Keratinocyte (primary cell): ENCODE measurements around the gene PRLR. TPM values are rescaled to one million over a fixed set of nuclear protein-coding genes. Genes with fewer than 3 reads are reported as not detected.

ENCODE experiments used
- DNase-seq: peaks from one replicate; pipeline ENCODE4 v3.0.0-alpha.2; 2011; ENCODE audit warnings: low read depth, missing footprints, low spot score
- FAIRE-seq: peaks from 2 replicates; lab custom pipeline; 2011; peaks lifted over from hg19 to GRCh38; lab: Jason Lieb, UNC
- H2AFZ ChIP-seq: 2 replicates; pipeline ENCODE4 v1.6.0; 2012; ENCODE audit warnings: low read length, control low read depth, inconsistent platforms; ENCODE audit not compliant: control insufficient read depth
- H3K27ac ChIP-seq: 2 replicates; pipeline ENCODE4 v1.5.1; 2011; ENCODE audit warnings: low read length; ENCODE audit not compliant: control insufficient read depth, insufficient read depth
- H3K27me3 ChIP-seq: 3 replicates; pipeline ENCODE4 v1.6.0; 2011; ENCODE audit warnings: low read length; ENCODE audit not compliant: control insufficient read depth, insufficient read depth; ENCODE audit errors: extremely low read depth
- H3K36me3 ChIP-seq, 2 experiments: 2 replicates in 1 of 2; 3 replicates in 1 of 2; pipeline ENCODE4 v1.5.1; 2011; ENCODE audit warnings: low read length in 2 of 2, mild to moderate bottlenecking in 1 of 2; ENCODE audit not compliant: control insufficient read depth in 2 of 2, insufficient read depth in 2 of 2; ENCODE audit errors: extremely low read depth in 1 of 2
- H3K4me1 ChIP-seq: 3 replicates; pipeline ENCODE4 v1.5.1; 2011; ENCODE audit warnings: low read length; ENCODE audit not compliant: control insufficient read depth, insufficient read depth; ENCODE audit errors: extremely low read depth
- H3K4me2 ChIP-seq: 3 replicates; pipeline ENCODE4 v1.6.0; 2011; ENCODE audit warnings: low read depth, low read length; ENCODE audit not compliant: control insufficient read depth, insufficient read depth; ENCODE audit errors: extremely low read depth
- H3K4me3 ChIP-seq, 3 experiments: fragments of 200-600 bp in 1 of 3; sonication (generic) in 1 of 3; 2 replicates in 2 of 3; 3 replicates in 1 of 3; pipeline ENCODE4 v1.5.1; 2011 to 2016; ENCODE audit warnings: low read length in 3 of 3, mild to moderate bottlenecking in 3 of 3, control low read depth in 2 of 3, inconsistent platforms in 1 of 3, low read depth in 1 of 3, mixed read lengths in 1 of 3, mixed run types in 1 of 3, moderate library complexity in 1 of 3; ENCODE audit not compliant: control insufficient read depth in 2 of 3, insufficient read depth in 2 of 3; ENCODE audit errors: extremely low read depth in 1 of 3
- H3K79me2 ChIP-seq: 2 replicates; pipeline ENCODE4 v1.6.0; 2012; ENCODE audit warnings: low read length; ENCODE audit not compliant: control insufficient read depth, insufficient read depth
- H3K9ac ChIP-seq: 3 replicates; pipeline ENCODE4 v1.6.0; 2011; ENCODE audit warnings: low read length; ENCODE audit not compliant: control insufficient read depth, insufficient read depth; ENCODE audit errors: extremely low read depth
- H3K9me1 ChIP-seq: 3 replicates; pipeline ENCODE4 v1.6.0; 2011; ENCODE audit warnings: low read length; ENCODE audit not compliant: control insufficient read depth, insufficient read depth; ENCODE audit errors: extremely low read depth
- H3K9me3 ChIP-seq: 2 replicates; pipeline ENCODE4 v1.5.1; 2012; ENCODE audit warnings: low read depth, low read length; ENCODE audit not compliant: control insufficient read depth
- H4K20me1 ChIP-seq: 3 replicates; pipeline ENCODE4 v1.6.0; 2011; ENCODE audit warnings: low read length; ENCODE audit not compliant: control insufficient read depth, insufficient read depth; ENCODE audit errors: extremely low read depth
- CTCF ChIP-seq, 3 experiments: IDR thresholded peaks in 1 of 3; conservative IDR thresholded peaks in 1 of 3; optimal IDR thresholded peaks in 1 of 3; 2 replicates in 2 of 3; 3 replicates in 1 of 3; pipeline versions ENCODE3 to v1.5.1; 2011; ENCODE audit warnings: low read length in 3 of 3, mild to moderate bottlenecking in 3 of 3, moderate library complexity in 2 of 3, control low read depth in 1 of 3, inconsistent platforms in 1 of 3; ENCODE audit not compliant: insufficient read depth in 2 of 3; ENCODE audit errors: extremely low read depth in 1 of 3
- EZH2 ChIP-seq: IDR thresholded peaks from one replicate; pipeline ENCODE4 v1.6.1; 2012; ENCODE audit warnings: inconsistent platforms, mild to moderate bottlenecking, low read length, moderate library complexity
- dilution Hi-C: fragments of 300-500 bp; cut with MboI; formaldehyde crosslinking; loops from one replicate; pipeline ENCODE4 v1.7.0; 2020; ENCODE audit warnings: low sequenced_read_pairs; ENCODE audit not compliant: extremely low pct_ligation_motif_present
- polyA plus RNA-seq, 5 experiments: library from polyadenylated mRNA; depleted of rRNA in 3 of 5; stranded (reverse) in 3 of 5; stranded (forward) in 1 of 5; unstranded in 1 of 5; fragments of >200 nt; gene quantifications; 1 replicate in 1 of 5; 2 replicates in 3 of 5; 3 replicates in 1 of 5; pipeline versions ENCODE4 v1.2.1 to v1.2.3, GENCODE V29; 2011 to 2012; ENCODE audit warnings: missing spikeins in 2 of 5, low read depth in 1 of 5, low replicate concordance in 1 of 5

The PRLR gene
- polyA plus RNA-seq, 1 donor (not counting 4 experiments of a cell fraction or from before 2014, with no cell fraction given): 0.04 TPM

GRCh38 chr5:35141739-35142138 lies 88.5 kb downstream of the PRLR start:
- no peak overlapping the region for H3K4me2 ChIP-seq
- H3K4me1 ChIP-seq: no peaks in the 10 kb centered on the region
- H2AFZ ChIP-seq: no peak overlapping the region
- H3K4me3 ChIP-seq: no peak overlapping the region
- H3K27ac ChIP-seq: no peak overlapping the region
- dilution Hi-C loops: no loop called here
- no peak for FAIRE-seq
- H3K79me2 ChIP-seq: no peaks in the 10 kb centered on the region
- H3K27me3 ChIP-seq: no peaks in the 10 kb centered on the region
- H3K9ac ChIP-seq: no peak overlapping the region
- TF ChIP-seq CTCF (optimal IDR thresholded peaks at IDR 0.05 in 1 of 3, IDR thresholded peaks at IDR 0.05 in 1 of 3, conservative IDR thresholded peaks at IDR 0.05 in 1 of 3; ENCODE audit: extremely low read depth in 1 of 3, insufficient read depth in 2 of 3, low read length in 3 of 3): no peak
- no peak for TF ChIP-seq EZH2
- no peak for DNase-seq
- H3K9me1 ChIP-seq: no peaks in the 10 kb centered on the region
- no peaks in the 10 kb centered on the region for H3K9me3 ChIP-seq
- no peaks in the 10 kb centered on the region for H3K36me3 ChIP-seq
- no peaks in the 10 kb centered on the region for H4K20me1 ChIP-seq

- no peak overlapping the region for H3K4me2 ChIP-seq
These were observed 92.1 kb downstream of the PRLR start for GRCh38 chr5:35138232-35138631.

More at GRCh38 chr5:35138232-35138631, 92.1 kb downstream of the PRLR start:
- no peak overlapping the region for H2AFZ ChIP-seq
- DNase-seq (no peak), FAIRE-seq (no peak)
- H3K9ac ChIP-seq: no peak overlapping the region
- H3K27ac ChIP-seq: no peak overlapping the region
- peaks cover 3% of the 10 kb centered on the region for H3K4me1 ChIP-seq
- H4K20me1 ChIP-seq: no peaks in the 10 kb centered on the region
- TF ChIP-seq CTCF (optimal IDR thresholded peaks at IDR 0.05 in 1 of 3, IDR thresholded peaks at IDR 0.05 in 1 of 3, conservative IDR thresholded peaks at IDR 0.05 in 1 of 3; ENCODE audit: extremely low read depth in 1 of 3, insufficient read depth in 2 of 3, low read length in 3 of 3) (no peak), EZH2 (no peak)
- H3K27me3 ChIP-seq: no peaks in the 10 kb centered on the region
- H3K79me2 ChIP-seq: no peaks in the 10 kb centered on the region
- no peak overlapping the region for H3K4me3 ChIP-seq
- dilution Hi-C loops: no loop called here
- H3K9me1 ChIP-seq: no peaks in the 10 kb centered on the region
- no peaks in the 10 kb centered on the region for H3K36me3 ChIP-seq
- no peaks in the 10 kb centered on the region for H3K9me3 ChIP-seq
